ENCODE data around the gene FOXF1. TPM values are rescaled to one million over a fixed set of nuclear protein-coding genes. Genes with fewer than 3 reads are reported as not detected.
A peak's percentile ranks its signal among the peaks of the same experiment; 100 is the strongest.

FOXF1 gene
- total and polyA plus RNA-seq, 11 donors = 0.04 to 0.48 (median 0.17) TPM; not detected in 3

GRCh38 chr16:86522634-86523033, 12.3 kb downstream of the FOXF1 start:
- Histone ChIP-seq H3K36me3 (no peaks in the 10 kb centered on the region), H3K27ac (no peak overlapping the region), H3K4me1 (peaks cover 0 to 13% (median 2%) of the 10 kb centered on the region in 12 donors), H3K27me3 (peaks cover 4 to 66% (median 47%) of the 10 kb centered on the region in 9 donors), H3K9me3 (no peaks in the 10 kb centered on the region), H3K4me3 (no peak overlapping the region)
- TF ChIP-seq CTCF (IDR thresholded peaks at IDR 0.05) (no peak), POLR2A (IDR thresholded peaks at IDR 0.05) (no peak)
- 77 to 89% (median 84%) methylated on average over 16 of the region's 16 CpGs for WGBS, 4 donors
- DNase-seq (peak in 1 of 5 donors; percentile 44), ATAC-seq (no peak)
- intact Hi-C loops (cut with DNase I) = loop anchor here in 3 of 10 donors (5.0 to 10.0 kb wide), 2 partner anchors 268 to 700 kb away; no protein-coding TSS in a partner anchor

GRCh38 chr16:86523166-86523740, 12.9 kb downstream of the FOXF1 start:
- ATAC-seq (no peak), DNase-seq (no peak)
- H3K4me3 ChIP-seq = no peak overlapping the region
- H3K27me3 ChIP-seq = peaks cover 3 to 59% (median 40%) of the 10 kb centered on the region in 9 donors
- 64 to 80% (median 78%) methylated on average over 5 of the region's 5 CpGs for WGBS, 4 donors
- intact Hi-C loops (cut with DNase I) = loop anchor here in 3 of 10 donors (5.0 to 10.0 kb wide), 2 partner anchors 268 to 701 kb away; no protein-coding TSS in a partner anchor
- no peaks in the 10 kb centered on the region for H3K9me3 ChIP-seq
- peaks cover 0 to 13% (median 2%) of the 10 kb centered on the region in 12 donors for H3K4me1 ChIP-seq
- no peaks in the 10 kb centered on the region for H3K36me3 ChIP-seq
- H3K27ac ChIP-seq = no peak overlapping the region
- TF ChIP-seq CTCF (IDR thresholded peaks at IDR 0.05) = no peak
- no peak for TF ChIP-seq POLR2A (IDR thresholded peaks at IDR 0.05)

GRCh38 chr16:86524029-86524428, 13.7 kb downstream of the FOXF1 start:
- 71 to 74% (median 72%) methylated on average over 6 of the region's 6 CpGs for WGBS, 4 donors
- intact Hi-C loops (cut with DNase I) = loop anchor here in 3 of 10 donors (5.0 to 10.0 kb wide), 2 partner anchors 269 to 702 kb away; no protein-coding TSS in a partner anchor
- Histone ChIP-seq H3K9me3 (no peaks in the 10 kb centered on the region), H3K36me3 (no peaks in the 10 kb centered on the region), H3K4me3 (no peak overlapping the region), H3K27me3 (peaks cover 3 to 52% (median 35%) of the 10 kb centered on the region in 9 donors), H3K4me1 (peaks cover 0 to 13% (median 2%) of the 10 kb centered on the region in 12 donors), H3K27ac (no peak overlapping the region)
- TF ChIP-seq CTCF (IDR thresholded peaks at IDR 0.05) (no peak), POLR2A (IDR thresholded peaks at IDR 0.05) (no peak)
- ATAC-seq (no peak), DNase-seq (peak in 1 of 5 donors; percentile 48)

GRCh38 chr16:86525696-86526095, 15.4 kb downstream of the FOXF1 start:
- WGBS, 4 donors = 59 to 73% (median 72%) methylated on average over 12 of the region's 12 CpGs
- Histone ChIP-seq H3K27me3 (peaks cover 0 to 37% (median 19%) of the 10 kb centered on the region in 9 donors), H3K4me1 (peaks cover 0 to 4% (median 0%) of the 10 kb centered on the region in 12 donors), H3K9me3 (no peaks in the 10 kb centered on the region), H3K4me3 (no peak overlapping the region), H3K36me3 (no peaks in the 10 kb centered on the region), H3K27ac (no peak overlapping the region)
- TF ChIP-seq POLR2A (IDR thresholded peaks at IDR 0.05) (no peak), CTCF (IDR thresholded peaks at IDR 0.05) (no peak)
- intact Hi-C loops (cut with DNase I) = loop anchor here in 1 of 10 donors (10.0 kb wide), 1 partner anchor 271 kb away; no protein-coding TSS in a partner anchor
- ATAC-seq (no peak), DNase-seq (no peak)

Measured in heart left ventricle (tissue), 16 donors.